Measurements from ENCODE around the gene PDZD4.

PDZD4 gene

GRCh38 chrX:153805436-153805835 is 24.9 kb downstream of the PDZD4 start:
- no peak for DNase-seq

GRCh38 chrX:153804621-153805020 is 25.7 kb downstream of the PDZD4 start:
- DNase-seq, result no peak

GRCh38 chrX:153804100-153804595 is 26.2 kb downstream of the PDZD4 start:
- DNase-seq, result no peak

GRCh38 chrX:153803211-153804099 is 26.9 kb downstream of the PDZD4 start:
- DNase-seq, result no peak

- no peak for DNase-seq
Observed at GRCh38 chrX:153802513-153803045, 27.8 kb downstream of the PDZD4 start.

- DNase-seq, result no peak
Observed at GRCh38 chrX:153801669-153802068, 28.7 kb downstream of the PDZD4 start.

GRCh38 chrX:153800746-153801145 is 29.6 kb downstream of the PDZD4 start:
- DNase-seq, result no peak

- no peak for DNase-seq
Observed at GRCh38 chrX:153800177-153800722, 30.1 kb downstream of the PDZD4 start.

- no peak for DNase-seq
Observed at GRCh38 chrX:153799326-153799725, 31.0 kb downstream of the PDZD4 start.

- DNase-seq, result no peak
Observed at GRCh38 chrX:153797415-153798015, 32.8 kb downstream of the PDZD4 start.

GRCh38 chrX:153794897-153795816 is 35.2 kb downstream of the PDZD4 start:
- no peak for DNase-seq

- DNase-seq, result peak; percentile 94
Observed at GRCh38 chrX:153794018-153794896, 36.1 kb downstream of the PDZD4 start, which contains the start of the genes IDH3G and SSR4. TSS of gene IDH3G (minus strand) at chrX:153794375. CDS start at chrX:153794326, 49 bp downstream. TSS of gene SSR4 (plus strand) at chrX:153794668. CDS start at chrX:153794688, 20 bp downstream.

GRCh38 chrX:153793291-153793690 is 37.1 kb downstream of the PDZD4 start:
- no peak for DNase-seq

- DNase-seq, result no peak
Observed at GRCh38 chrX:153792368-153792767, 38.0 kb downstream of the PDZD4 start.

- no peak for DNase-seq
Observed at GRCh38 chrX:153791104-153791852, 39.1 kb downstream of the PDZD4 start.

GRCh38 chrX:153789654-153790053 is 40.7 kb downstream of the PDZD4 start:
- DNase-seq, result no peak

- no peak for DNase-seq
Observed at GRCh38 chrX:153786669-153787068, 43.7 kb downstream of the PDZD4 start.

- DNase-seq, result no peak
Observed at GRCh38 chrX:153784325-153784967, 45.9 kb downstream of the PDZD4 start.

GRCh38 chrX:153783378-153784013 is 46.8 kb downstream of the PDZD4 start:
- DNase-seq, result no peak
